Subcutaneous adipose tissue (tissue), 4 donors: ENCODE results near the gene TSFM. TPM values are rescaled to one million over a fixed set of nuclear protein-coding genes. Genes with fewer than 3 reads are reported as not detected.

ENCODE experiments used
- CTCF ChIP-seq: fragments of 450-650 bp; IDR thresholded peaks from one replicate; pipeline ENCODE4 v1.5.1; 2016; ENCODE audit warnings: low read depth, mild to moderate bottlenecking, control low read depth, antibody characterized with exemption, moderate library complexity
- total RNA-seq, 4 donors: library from RNA; depleted of rRNA; stranded (reverse); fragments of >200 nt; gene quantifications; one replicate each; pipeline ENCODE4 v1.1.0, GENCODE V29; 2016

Gene TSFM
- total RNA-seq, 4 donors from 2014 or later: 16.7 to 26.0 (median 22.9) TPM

- no peak for TF ChIP-seq CTCF
Observed at GRCh38 chr12:57813971-57814772, 31.6 kb downstream of the TSFM start.

DNA sequence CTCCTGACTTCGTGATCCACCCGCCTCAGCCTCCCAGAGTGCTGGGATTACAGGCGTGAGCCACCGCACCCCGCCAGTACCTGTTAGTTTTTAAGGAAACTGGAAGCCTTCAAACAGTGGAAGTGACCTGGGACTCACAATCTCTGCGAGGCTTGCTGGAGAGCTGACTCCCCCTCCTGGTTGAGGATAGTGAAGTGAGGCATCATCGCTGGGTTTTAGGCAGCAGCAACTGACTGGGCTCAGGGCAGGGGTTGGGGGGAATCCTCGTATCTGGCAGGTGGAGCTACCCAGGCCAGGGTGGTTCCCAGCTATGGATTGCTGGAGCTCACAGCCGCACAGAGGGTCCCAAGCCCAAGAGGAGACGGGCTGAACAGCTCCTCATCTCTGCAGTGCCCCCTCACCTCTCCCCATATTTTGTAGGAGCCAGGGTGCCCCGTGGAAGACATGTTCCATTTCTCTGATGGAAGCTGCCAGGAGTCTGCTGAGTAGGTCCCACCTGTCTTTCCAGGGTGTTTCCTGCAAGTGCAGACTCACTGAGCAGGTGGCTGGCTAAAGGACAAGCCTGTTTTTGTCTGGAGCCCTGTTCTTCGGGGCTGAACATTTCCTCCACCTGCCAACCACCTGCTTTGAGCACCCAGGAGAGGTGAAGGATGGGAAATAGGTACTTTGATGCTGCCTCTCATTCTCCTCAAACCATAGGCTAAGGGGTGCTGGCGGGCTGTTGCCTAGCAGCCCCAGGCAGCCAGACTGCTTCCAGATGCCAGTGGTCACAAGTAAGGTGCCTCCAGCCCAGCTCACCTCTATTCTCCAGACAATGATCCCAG lies 32.8 kb downstream of the TSFM start:
- no peak for TF ChIP-seq CTCF

GRCh38 chr12:57816001-57816854 lies 33.6 kb downstream of the TSFM start:
- no peak for TF ChIP-seq CTCF

GRCh38 chr12:57816855-57817151 lies 34.2 kb downstream of the TSFM start:
- TF ChIP-seq CTCF: no peak

- no peak for TF ChIP-seq CTCF
Observed at GRCh38 chr12:57817261-57817989, 34.8 kb downstream of the TSFM start.

GRCh38 chr12:57821474-57822214 lies 39.1 kb downstream of the TSFM start:
- no peak for TF ChIP-seq CTCF
